ENCODE data around the gene RSPH6A. TPM values are rescaled to one million over a fixed set of nuclear protein-coding genes. Genes with fewer than 3 reads are reported as not detected.

RSPH6A gene
- total and polyA plus RNA-seq, 2 of the 13 experiments (the other 11 are each of a cell fraction or from before 2014, with no cell fraction given): 0.07 TPM; not detected in 1

GRCh38 chr19:45766296-45766868, 48.7 kb downstream of the RSPH6A start (continued):
- TF ChIP-seq NFE2 (CRISPR knock-in tag; IDR thresholded peaks at IDR 0.05) (no peak), ZFP36L2 (CRISPR knock-in tag; IDR thresholded peaks at IDR 0.05) (no peak), CERS6 (CRISPR knock-in tag; IDR thresholded peaks at IDR 0.05) (no peak), BRF2 (CRISPR knock-in tag; IDR thresholded peaks at IDR 0.05) (no peak), TEAD3 (CRISPR knock-in tag; optimal IDR thresholded peaks at IDR 0.05; ENCODE audit: borderline replicate concordance) (no peak), TSC22D2 (CRISPR knock-in tag; IDR thresholded peaks at IDR 0.05; ENCODE audit: borderline replicate concordance) (no peak), MLX (CRISPR knock-in tag; IDR thresholded peaks at IDR 0.05) (no peak), ZNF776 (CRISPR knock-in tag; IDR thresholded peaks at IDR 0.05) (0 out of 2 replicates have a peak, but pooled peaks have one; percentile 30), ZNF703 (CRISPR knock-in tag; IDR thresholded peaks at IDR 0.05; ENCODE audit: borderline replicate concordance) (no peak), PRDM15 (CRISPR knock-in tag; IDR thresholded peaks at IDR 0.05) (no peak), ZNF382 (CRISPR knock-in tag; IDR thresholded peaks at IDR 0.05; ENCODE audit: borderline replicate concordance) (no peak), AKAP8 (CRISPR knock-in tag; IDR thresholded peaks at IDR 0.05) (peak; percentile 9; the same call in 1 of the 2 replicates), NCOA2 (CRISPR knock-in tag; IDR thresholded peaks at IDR 0.05) (no peak), MLXIP (CRISPR knock-in tag; IDR thresholded peaks at IDR 0.05; ENCODE audit: borderline replicate concordance) (no peak), TFE3 (CRISPR knock-in tag; IDR thresholded peaks at IDR 0.05) (no peak), ZNF337 (CRISPR knock-in tag; IDR thresholded peaks at IDR 0.05; ENCODE audit: borderline replicate concordance, low read depth) (no peak), ZSCAN29 (CRISPR knock-in tag; conservative IDR thresholded peaks at IDR 0.05) (no peak), ZNF777 (CRISPR knock-in tag; IDR thresholded peaks at IDR 0.05) (0 out of 2 replicates have a peak, but pooled peaks have one; percentile 3), HNF4A (CRISPR knock-in tag; IDR thresholded peaks at IDR 0.05) (no peak), SMARCC2 (IDR thresholded peaks at IDR 0.05) (no peak)

Measured in HepG2 (cell line).